Activated CD4-positive, alpha-beta T cell treated with anti-CD3 and anti-CD28 coated beads for 4 hours (primary cell): Measurements from ENCODE around the gene RASGRP3.

Experiments used
- DNase-seq, 2 donors: peaks; one replicate each; pipeline ENCODE4 v3.0.0-alpha.2; 2020

RASGRP3 gene

DNA sequence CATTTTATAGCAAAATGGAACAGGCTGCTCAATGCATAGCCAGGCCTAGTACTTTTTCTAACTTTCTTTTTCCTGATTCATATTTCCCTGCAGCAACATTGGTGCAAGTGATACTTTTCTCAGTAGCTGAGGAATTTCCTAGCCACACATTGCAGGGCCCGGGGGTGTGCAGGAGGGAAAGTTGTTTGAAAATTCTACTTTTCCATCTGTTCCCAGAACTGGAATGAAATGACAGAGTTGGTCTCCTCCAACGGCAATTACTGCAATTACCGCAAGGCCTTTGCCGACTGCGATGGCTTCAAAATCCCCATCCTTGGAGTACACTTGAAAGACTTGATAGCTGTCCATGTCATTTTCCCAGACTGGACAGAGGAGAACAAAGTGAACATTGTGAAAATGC lies 50.5 kb downstream of the RASGRP3 start:
- DNase-seq, result no peak

DNA sequence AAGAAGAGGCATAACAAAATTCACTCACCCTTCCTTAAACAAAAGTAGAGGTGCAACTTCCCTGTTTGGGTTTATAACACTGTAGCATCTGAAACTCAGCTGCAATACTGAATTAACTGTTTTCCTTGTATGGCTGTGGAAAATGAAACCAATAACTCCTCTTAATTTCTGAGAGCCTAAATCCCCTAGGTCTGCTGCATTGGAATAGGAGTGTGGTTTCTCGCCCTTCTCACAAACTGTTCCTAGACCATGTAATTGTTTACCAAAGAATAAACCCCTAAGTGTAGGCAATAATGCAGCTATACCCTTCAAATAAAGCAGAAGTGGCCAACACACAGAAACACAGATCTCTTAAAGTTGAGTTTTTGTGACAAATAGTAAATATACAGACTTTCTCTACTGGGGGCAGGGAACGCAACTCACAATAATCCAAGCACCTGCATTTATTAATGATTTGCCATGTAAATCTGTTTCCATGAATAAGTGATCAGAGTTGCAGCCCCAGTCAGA lies 52.0 kb downstream of the RASGRP3 start:
- no peak for DNase-seq

DNA sequence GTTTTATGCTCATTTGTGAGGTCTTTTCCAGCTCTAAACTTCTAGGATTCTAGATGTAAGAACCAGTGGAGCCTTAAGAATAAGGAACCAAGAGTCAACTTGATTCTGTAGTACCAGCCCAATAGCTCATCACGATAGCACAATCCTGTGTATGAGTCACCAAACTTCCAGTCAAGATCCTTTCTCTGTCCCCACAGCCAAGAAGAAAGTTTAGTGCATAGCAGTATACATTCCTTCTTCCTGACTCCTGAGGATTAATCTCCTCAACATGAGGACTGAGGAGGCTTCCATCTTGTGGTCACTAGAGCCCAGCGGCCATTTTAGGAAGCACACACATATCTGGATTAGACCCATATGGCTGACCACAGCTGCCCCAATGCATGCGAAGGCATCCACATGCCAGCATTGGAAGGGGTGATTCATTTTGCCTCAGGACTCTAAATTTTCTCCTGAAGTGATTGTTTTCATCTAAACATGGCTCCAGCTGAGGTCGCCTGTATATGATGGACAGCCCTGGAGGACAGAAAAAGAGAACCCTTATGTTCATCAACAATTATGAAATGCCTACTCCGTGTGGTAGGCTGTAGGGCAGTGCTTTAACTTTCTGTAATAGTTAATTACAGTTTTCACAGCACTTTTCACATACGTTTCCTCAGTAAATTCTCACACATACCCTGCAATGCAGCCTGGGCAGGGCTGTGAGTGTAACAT lies 53.5 kb downstream of the RASGRP3 start:
- DNase-seq, result no peak

DNA sequence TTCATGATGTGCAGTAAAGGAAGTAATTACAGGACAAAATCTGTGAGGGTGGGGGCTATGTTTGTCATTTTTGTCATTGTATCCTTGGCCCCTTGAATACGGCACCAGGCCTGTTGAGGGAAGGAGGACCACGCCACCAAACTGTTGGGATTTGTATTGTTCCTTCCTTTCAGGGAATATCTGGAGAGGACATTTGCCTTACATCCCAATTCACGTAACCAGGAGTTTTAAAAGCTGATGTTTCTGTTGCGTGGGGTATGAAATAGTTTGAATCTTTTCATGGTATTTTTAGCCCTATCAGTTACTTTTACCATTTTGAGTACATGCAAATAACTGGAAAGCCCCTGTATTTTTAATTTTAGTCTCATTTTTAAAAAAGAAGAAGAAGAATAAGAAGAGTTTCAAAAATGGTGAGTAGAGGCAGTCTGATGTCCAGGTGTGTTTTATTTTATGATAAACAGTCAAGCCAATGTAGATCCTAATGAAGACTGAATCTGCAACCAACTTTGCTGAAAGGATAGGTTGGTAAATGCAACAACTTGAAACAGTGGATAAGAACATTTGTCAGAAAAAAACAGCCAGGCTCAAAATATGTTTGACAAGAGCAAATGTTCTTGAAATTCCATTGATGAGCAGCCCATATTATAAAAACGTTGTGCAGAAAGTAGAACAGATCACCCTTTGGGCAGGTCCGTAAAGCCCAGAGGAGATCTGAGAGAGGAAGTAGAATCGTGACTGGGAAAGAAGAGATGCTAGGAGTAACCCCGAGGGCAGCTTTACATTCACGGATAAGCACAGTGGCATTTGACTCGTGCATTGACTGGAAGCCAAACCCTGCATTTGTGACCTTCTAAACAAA lies 54.5 kb downstream of the RASGRP3 start:
- no peak for DNase-seq

DNA sequence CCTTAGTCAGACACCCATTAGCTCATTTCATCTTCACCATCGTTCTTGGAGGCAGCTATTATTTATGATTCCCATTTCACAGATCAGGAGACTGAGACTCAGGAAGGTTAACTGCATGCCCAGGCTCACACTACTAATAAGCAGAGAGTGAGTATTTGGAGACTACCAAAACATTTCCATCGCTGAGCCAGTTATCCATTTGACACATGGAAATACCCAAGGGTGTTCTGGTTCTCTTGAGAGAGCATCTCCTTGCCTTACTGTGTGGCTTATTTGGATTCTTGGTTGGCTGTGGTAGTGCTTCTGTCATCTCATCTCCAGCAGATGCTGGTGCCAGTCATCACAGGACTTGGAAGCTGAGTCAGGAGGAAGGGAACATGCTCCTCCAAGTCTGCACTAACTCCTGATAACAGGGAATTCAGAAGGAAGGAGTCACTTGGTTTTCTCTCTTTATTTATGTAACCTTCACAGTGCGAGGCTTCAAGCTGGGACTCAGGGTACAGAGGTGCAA lies 55.2 kb downstream of the RASGRP3 start:
- DNase-seq, result no peak

DNA sequence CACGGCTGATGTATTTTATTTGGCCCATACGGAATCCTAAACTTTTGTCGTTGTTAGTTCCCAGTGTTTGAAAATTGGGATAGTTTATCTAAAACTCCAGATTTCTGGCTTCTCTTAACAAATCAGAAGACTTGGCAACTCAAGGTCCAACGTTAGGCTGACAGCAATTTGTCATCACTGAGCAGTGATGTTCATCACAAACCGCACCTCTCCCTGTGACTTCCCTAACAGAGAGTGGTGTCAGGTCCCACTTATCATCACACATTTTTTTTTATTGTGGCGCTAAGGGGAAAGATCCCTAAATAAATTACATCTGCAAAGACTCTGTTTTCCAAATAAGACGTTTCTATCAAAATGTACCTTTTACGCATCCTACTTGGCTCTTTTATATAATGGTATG lies 55.7 kb downstream of the RASGRP3 start:
- no peak for DNase-seq

DNA sequence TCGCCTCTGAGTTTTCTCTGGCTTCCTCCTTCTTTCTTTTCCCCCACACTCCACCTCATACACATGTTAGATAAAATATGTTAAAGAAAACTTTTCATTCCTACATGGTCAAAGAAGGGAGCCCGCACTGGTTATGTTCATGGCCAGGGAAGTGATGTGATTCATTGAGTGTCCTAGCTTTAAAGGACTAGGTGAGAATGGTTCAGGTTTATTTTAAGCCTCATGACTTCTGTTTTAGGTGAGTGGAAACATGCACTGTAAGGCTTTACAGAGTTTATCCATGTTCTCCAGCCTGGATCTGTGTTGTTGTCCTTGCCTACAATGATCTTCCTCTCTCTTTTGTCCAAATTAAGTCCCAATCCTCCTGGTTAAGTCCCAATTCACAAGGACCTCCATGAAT lies 56.5 kb downstream of the RASGRP3 start:
- DNase-seq, result no peak

DNA sequence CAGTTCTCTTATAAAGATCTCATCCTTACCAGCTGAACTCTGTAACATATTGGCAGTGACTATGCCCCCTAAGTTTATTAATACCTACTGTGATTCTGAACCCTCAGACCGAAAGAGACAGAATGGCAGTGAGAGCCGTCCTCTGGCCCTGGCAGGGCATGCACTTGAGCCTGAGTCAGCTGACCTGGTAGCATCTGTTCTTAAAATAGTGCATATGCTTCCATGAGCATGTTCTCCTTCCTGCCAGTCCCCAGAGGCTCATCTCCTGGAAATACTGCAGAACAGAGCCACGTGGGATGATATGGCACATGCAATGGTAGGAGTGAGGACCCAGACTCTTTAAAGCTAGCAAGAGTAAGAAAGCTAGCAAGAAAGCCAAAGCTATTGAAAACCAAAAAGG lies 59.0 kb downstream of the RASGRP3 start:
- no peak for DNase-seq

DNA sequence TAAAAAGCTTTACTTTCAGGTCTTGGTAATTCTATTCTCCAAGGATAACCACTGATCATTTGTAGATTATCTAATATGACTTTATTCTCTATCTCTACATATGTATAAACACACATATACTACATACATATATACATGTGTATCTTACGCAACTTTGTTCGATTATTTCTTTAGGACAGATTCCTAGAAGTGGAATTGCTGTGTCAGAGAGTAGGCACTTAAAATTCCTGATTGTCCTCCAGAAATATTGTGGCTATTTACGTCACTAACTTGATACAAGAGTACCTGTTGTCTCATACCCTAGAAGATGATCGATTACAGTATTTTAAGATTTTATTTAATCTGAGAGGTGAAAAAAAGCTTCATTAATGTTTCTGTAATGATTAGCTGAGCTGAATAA lies 64.8 kb downstream of the RASGRP3 start:
- no peak for DNase-seq

DNA sequence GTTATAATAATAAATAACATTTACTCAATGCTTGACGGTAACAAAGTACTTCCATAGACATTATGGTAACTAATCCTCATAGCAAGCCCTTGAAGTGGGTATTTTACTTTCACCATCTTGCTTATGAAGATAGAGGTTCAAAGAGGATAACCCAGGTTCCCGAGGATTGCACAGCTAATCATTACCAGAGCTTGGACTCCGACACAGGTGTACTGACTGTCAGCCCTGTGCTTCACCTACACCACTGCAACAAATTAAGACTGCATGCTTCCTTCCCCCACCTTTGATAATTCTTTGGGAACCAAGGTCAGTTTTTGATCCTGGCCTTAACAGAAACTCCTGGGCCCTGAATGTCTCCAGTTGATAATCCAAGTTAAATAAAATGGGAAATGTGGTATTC lies 73.8 kb downstream of the RASGRP3 start:
- DNase-seq, result no peak

DNA sequence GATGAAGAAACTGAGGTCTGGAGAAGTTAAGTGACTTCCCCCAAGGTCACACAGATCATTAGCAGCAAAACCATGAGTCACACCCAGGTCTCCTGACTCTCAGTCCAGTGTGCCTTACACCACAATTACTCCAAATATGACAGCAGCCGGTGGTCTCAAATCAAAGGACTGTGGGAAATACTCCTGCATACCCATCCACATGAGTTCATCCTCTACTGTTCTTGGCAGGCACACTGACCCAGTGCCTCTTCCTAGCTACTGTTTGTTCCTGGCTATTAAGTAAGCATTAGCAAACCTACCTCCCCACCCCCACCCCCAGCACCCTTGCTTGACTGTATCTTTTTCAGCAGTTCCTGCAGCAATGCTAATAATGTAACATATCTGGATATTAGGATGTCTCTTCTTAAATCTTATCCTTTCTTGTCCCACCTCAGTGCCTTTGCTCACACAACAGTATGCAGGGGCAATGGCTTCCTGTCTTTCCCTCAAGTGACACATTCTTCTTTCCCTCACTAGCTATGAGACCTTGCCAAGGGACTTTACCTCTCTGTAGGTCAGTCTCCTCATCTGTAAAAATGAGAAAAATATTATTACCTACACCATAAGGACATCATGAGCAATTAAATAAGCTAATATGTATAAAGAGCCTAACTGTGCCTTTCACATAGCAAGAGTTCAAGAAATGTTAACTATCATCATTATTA lies 76.5 kb downstream of the RASGRP3 start:
- no peak for DNase-seq

DNA sequence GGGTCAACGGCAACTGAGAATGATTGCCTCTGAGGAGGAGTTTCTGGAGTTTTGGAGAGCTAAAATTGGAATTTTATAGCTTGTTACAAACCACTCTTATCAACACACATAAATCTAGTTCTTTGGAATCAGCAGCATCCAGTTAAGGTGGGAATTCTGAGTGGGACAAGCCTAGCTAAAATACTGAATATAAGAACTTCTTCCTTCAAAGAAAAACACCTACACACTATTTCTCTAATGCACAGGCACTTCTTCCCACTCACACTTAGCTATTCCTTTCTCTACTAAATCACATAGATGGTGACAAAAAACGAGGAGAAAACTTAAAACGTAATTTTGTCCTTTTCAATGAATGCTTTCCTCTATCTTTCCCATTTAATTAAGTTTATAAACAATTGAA lies 79.2 kb downstream of the RASGRP3 start:
- DNase-seq, result no peak

DNA sequence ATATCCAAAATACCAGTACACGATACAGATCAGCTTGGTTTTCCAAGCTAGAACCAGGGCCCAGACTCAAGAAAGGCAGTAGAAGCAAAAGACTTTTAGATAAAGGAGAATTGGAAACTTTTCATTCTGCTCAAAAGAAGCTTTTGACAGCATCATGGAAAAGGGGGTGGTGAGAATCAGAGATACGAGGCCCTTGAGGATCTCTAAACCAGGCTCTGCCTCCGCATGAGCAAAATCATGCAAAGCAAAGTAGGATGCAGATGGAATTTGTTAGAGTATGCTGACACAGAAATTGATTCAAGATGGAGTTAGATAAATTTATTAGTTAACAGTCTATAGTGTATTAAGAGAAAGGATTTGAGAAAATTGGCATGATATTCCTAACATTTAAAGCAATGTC lies 82.9 kb downstream of the RASGRP3 start:
- no peak for DNase-seq

DNA sequence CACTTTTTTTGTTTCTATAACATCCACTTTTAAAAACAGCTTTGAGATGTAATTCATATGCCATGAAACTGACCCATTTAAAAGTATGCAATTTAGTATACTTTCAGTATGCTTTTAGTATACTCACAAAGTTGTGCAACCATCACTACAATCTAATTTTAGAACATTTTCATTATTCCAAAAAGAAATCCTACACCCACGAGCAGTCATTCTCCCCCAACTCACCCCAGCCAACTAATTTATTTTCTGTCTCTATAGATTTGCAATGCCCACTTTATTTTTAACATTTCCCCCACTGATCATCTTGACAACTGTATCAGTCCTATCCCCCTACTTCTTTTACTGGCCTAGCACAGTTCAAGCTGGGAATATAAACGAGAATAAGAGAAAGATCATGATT lies 83.6 kb downstream of the RASGRP3 start:
- DNase-seq, result no peak

DNA sequence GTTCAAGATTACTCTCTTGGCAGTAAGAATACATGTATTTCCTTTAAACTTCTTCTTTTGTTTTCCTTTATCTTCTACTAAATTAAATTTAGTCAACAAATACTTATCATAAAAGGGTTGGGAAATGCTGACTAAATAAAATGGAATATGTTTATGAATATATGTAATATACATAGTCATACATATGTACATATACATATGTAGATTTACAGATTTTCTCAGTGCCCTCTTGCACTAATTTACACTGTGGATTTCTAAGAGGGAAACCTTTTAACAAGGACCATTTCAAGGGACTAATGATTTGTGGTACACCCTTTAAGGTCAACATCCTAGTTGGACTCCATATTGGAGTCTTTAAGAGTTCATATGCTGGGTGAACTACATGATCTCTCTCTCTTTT lies 85.4 kb downstream of the RASGRP3 start:
- DNase-seq, result no peak

DNA sequence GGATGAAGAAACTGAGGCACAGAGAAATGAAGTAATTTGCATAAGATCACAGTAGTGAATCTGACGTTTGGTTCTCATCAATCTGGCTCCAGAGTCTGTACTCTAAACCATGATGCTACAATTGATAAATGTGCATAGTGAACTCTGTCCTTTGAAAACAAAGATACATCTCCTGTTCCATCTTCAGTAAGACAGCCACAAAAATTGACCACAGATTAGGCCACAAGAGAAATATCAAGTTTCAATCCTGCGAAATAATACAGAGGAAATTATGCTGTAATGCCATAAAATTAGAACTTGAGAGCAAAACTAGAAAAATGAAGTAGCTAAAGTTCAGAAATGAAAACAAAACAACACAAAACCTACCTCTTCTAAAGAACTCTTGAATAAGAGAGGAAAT lies 94.2 kb downstream of the RASGRP3 start:
- no peak for DNase-seq

DNA sequence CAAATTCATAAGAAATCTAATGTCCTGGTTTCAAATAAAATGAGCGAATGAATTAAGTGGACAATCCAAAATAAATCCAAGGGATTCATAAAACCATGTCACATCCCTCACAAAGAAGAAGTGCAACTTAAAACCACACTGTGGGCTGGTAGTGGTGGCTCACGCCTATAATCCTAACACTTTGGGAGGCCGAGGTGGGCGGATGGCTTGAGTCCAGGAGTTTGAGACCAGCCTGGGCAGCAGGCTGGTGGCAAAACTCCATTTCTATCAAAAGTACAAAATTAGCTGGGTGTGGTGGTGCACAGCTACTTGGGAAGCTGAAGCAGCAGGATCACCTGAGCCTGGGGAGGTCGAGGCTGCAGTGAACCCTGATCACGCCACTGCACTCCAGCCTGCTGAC lies 97.2 kb downstream of the RASGRP3 start:
- no peak for DNase-seq

DNA sequence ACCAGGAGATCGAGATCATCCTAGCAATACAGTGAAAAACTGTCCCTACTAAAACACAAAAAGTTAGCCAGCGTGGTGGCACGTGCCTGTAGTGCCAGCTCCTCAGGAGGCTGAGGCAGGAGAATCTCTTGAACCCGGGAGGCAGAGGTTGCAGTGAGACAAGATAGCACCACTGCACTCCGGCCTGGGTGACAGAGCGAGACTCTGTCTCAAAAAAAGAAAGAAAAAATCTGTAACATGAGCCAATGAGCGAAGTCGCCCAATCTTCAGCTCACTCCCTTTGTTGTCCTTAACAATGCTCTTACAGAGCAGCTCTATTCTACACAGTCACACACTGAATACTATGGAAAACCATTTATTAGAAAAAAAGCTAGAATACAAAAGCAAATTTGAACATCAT lies 100.6 kb downstream of the RASGRP3 start:
- DNase-seq, result no peak

DNA sequence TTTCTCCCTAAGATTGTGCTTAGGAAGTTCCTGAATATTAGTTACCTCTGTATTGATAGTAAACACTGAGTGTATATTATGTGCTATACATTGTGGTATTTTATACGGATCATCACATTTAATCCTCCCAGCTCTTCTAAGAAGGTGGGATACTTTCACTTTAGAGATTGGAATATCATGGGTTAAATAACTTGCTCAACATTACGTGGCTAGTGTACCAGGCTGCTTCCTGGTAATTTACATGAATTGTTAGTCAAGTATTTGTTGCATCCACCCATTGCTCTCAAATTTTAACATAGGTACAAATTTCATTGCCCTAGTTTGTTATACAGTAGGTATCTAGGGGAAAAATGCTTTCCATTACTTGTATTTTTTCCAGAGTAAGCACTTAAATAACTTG lies 101.2 kb downstream of the RASGRP3 start:
- DNase-seq, result no peak

DNA sequence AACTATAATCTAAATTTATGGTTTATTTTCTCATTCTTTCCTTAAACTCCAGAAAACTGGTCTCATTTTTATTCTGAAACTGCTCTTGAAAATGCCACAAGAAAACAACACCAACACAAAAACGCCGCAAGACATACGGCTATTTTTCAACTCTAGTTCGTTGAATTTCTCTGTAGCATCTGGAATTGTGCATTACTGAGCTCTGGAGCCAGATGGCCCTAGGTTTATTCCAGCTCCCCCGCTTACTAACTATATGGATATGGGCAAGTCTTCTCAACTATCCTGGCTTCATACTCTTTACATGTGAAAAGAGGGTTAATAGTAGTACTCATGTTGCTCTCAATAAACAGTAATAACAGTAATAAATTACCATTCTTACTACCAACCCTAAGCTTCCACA lies 102.8 kb downstream of the RASGRP3 start:
- no peak for DNase-seq

DNA sequence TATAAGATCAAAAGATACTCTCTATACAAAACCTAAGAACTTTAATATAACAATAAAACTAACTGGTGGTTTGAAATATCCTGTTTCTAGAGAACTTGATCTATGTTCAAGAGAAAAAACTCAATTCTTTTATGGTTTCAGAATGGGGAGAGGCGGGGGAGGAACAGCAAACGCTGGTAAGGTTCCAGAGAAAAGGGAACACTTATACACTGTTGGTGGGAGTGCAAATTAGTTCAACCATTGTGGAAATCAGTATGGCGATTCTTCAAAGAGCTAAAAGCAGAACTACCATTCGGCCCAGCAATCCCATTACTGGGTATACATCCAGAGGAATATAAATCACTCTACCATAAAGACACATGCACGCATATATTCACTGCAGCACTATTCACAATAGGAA lies 105.4 kb downstream of the RASGRP3 start:
- DNase-seq, result no peak

DNA sequence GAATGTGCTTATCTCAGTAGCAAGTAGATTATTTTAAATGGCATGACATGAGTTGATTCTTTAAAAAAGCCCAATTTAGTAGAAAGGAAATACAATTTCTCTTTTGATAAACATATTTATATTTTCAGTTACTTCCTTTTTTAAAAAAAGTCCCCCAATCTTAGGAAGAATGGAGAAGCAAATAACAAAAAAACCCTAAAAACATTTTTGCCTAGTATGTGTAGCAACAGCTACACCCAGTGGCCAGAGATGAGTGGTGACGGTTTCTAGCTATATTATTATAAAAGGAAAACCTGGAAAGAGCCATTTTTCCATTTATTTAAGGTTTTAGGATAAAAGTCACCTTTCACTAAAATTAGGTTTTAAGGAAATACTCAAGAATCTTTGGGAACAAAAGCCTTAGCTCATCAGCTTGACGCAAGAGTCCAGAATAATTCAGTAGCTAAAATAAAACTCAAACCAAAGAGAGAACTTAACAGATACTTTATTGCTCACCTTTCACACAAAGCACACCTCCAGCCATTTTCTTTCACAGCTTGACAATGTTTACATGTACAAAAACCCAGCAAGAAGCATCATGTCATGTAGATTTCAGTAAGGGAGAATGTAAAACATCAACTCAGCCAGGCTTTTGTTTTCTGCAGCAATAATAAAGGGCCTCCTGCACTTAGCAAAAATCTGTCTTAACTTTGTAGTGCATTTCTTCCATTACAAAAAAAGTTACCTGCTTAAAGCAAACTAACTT lies 106.9 kb downstream of the RASGRP3 start:
- DNase-seq, result peak in 1 of 2 donors; percentile 22

DNA sequence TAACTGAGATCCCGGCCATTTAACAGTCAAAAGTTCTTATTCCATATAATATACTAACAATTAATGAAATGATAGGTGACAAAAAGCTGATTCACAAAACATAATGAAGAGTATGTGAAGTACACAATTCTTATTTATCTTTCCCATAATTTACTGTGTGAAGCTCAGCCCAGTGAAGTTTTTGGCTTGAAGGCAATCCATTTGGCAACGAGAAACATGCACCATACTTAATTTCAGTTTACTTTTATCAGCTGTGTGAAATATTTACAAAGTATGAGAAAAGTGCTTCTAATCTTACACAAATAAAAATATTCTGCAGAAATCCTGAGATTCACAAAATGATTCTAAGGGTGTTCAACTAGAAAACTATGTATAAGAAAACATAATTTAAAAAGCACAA lies 110.3 kb downstream of the RASGRP3 start:
- DNase-seq, result no peak
